Activated T-helper 9 cell treated with anti-CD3 and anti-CD28 coated beads, Interleukin-2, amount 50 U/mL, for 16 hours (primary cell): ENCODE measurements around the gene RAB6B.

Source experiments
- DNase-seq: peaks from one replicate; pipeline ENCODE4 v3.0.0-alpha.2; 2020; ENCODE audit warnings: low read depth

Gene RAB6B

DNA sequence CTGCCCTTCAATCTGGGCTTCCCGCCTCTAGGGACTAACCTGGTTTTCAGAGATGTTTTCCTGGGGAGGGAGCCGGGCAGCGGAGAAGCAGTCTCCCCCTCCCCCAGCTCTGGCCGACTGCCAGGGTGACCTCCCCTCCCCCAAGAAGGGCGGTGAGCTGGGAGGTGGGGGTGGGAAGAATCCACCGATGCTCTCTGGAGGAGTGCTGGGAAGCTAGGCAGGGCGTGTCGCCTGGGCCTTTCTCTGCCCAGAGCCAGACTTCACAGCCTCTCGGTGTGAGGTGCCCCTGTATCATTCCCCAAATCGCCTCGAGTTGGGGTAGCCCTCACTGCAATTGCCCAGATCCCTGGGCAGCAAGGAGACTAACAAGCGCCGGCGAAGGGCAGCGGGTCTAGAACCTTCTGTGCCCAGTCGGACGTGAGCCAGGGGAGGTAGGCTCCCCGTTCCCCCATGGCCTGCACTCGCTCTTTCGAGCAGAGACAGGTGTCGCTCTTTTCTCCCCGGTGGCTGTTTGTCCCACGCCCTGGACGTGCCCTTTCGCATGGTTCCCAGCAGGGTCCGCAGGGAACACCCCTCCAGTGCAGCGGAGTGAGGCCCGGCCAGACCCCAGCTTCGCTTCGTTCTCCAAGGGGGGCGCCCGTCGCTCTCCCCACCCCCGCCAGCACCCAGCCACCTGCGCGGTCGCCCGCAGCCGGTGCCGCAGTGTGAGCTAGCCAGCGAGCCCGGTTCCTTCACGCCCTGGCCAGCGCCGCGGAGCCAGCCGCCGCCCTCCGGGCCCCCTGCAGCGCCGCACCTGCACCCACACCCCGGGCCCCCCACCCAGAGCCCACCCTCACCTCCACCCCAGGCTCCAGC, 1.1 kb downstream of the RAB6B start:
- DNase-seq, result no peak

DNA sequence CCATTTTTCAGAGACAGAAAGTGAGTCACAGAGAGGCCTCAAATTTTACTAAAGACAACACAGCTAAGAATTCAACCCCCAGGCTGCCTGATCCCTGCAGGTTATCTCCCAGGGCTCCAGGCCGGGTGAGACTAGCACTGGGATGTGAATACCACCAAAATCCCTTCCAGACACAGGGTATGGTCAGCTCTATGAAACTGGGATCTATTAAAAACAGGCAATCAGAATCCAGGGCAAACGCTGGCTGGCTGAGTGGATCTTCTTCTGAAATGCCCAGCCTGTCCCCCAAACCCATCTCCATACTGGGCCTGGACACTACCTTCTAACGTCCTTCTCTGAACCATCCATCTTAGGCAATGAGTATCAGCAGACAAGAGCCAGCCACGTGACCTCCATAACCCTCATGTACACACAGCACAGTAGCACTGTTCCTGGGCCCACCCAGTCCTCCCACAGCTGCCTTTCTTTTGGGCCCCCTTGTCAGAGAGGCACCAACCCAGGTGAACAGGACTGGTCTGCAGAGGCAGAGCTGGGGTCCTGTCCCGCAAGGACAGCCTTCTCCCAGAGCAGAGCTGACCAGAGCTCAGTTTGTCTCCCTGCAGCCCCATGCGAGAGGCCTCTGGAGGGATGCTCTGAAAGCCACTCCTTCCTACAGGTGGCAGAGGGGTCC, 1.9 kb downstream of the RAB6B start:
- no peak for DNase-seq

DNA sequence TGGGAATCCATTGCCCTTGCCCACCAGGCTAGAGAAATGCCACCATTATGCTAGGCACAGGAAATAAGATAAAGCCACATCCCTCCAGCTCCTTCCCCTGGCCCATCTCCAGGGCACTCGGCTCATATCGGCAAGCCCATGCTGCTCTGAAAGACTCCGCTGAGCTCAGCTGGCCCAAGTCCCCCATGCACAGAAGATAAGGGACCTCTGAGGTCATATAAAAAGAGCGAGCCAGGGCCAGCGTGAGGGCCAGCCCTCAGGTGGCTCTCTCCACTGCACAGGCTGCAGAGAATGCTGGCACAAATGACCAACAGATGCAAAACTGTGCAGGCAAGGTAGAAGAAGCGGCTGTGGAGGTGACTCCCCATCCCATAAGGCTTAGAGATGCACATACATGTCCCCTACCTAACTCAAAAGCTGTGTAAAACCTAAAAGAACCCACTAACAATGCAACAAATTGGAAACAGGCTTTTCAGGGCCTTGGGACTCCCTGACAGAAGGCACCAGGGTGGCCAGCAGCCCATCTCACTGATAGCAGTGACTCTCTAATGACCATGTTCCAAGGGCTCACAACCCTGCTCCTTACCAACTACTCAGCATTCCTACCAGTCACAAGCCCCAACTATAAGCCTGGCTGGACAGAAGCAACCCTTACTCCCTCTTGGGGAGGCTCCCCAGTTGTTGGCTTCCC, 3.0 kb downstream of the RAB6B start:
- no peak for DNase-seq

DNA sequence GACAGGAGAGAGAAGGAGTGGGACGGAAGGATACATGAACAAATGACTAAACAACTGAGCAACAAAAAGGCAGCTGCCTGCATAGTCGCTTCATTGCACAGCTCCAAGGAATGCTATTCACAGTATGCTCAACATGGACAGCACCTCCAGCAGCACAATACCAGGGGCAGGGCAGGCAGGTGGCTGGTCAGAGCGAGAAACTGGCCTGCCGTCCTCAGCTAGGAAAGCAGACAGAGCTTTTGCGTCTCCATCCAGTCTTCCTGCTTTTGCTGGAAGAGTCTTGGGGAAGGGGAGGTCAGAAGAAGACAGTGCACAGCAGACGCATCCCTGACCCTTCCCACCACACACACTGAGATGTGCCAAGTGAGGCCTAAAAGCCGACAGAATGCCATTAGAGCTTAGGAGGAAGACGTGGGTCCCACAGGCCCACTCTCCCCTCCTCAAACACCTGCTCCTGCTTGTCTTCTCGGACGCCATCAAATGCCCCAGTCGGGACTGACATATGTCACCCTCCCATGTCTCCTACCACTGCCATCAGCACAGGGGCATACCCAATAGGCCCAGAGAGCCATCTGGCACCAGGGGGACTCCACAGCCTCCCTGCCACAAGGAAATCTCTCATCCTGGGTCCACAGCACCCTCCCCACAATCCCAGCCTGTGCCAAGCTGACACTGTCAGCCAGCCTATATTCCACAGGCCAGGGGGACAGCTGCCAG, 3.9 kb downstream of the RAB6B start:
- no peak for DNase-seq

DNA sequence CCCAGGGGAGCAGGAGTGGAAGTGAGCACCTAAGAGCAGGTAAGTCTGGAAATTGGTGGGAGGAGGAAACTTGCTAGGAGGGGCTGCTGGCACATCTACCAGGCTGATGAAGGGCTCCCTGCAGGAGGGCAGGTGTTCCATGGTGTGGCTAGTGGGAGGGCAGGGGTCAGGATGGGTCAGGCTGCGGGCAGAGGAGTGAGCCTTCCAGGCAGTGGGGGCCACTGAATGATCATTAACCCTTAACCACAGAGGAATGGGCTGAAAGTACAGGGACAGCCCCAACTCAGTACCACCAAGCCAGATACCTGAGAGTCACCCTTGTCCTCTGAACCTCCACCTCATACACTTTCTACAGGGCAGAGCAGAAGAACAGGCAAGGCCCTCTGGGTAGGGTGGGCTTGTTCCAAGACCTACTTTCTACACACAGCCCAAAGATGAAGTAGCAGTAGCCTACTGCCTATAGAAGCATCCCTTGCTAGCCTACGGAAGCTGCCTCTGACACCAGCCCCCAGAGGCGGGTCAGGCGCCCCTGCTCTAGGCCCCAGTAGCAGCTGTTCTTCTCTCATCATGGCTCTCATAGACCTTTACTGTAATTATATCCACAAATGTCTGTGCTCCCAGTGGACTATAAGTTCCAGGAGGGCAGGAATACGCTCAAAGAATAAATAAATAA, 4.6 kb downstream of the RAB6B start:
- DNase-seq, result no peak

DNA sequence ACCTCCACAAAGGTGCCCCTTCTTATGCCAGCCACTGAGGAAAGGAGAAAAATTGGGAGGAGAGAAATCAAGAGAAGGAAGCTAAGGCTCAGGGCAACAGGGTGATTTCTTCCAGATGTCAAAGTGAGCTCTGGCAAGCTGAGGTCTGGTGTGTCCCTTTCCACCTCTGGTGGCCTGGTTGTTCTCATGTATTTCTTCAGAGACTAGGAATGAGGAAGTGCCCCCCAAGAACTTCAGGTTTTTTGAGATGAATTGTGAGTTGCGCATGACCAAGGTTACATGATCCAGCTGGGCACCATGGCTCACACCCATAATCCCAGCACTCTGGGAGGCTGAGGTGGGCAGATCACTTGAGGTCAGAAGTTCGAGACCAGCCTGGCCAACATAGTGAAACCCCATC, 5.6 kb downstream of the RAB6B start:
- DNase-seq, result no peak

DNA sequence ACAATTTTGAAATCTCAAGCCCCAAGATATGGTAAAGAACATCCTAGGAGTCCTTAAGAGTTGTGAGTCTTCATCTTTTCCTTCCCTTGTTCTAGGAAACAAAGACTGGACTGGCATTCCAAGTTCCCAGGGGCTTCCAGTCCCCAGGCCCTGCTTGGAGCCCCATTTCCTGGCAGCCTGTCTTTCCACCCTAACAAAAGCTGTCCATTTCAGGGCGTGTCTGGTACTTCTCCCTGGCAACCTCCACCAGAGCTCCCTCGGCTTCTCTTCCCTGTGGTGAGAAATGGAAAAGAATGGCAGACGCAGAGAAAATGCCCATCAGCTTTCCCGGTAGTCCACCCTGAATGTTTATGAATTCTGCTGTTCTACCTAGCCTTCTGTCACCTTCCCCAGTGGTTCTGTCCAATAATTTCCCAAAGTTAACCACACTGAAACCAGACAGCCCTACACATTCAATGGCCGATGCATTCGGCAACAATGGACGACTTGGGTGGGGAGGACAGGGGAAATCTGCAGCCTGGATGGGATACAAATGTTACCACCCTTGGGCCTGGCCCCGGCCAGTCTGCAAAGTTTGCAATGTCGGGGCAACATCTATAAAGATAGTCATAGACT, 6.8 kb downstream of the RAB6B start:
- DNase-seq, result no peak

DNA sequence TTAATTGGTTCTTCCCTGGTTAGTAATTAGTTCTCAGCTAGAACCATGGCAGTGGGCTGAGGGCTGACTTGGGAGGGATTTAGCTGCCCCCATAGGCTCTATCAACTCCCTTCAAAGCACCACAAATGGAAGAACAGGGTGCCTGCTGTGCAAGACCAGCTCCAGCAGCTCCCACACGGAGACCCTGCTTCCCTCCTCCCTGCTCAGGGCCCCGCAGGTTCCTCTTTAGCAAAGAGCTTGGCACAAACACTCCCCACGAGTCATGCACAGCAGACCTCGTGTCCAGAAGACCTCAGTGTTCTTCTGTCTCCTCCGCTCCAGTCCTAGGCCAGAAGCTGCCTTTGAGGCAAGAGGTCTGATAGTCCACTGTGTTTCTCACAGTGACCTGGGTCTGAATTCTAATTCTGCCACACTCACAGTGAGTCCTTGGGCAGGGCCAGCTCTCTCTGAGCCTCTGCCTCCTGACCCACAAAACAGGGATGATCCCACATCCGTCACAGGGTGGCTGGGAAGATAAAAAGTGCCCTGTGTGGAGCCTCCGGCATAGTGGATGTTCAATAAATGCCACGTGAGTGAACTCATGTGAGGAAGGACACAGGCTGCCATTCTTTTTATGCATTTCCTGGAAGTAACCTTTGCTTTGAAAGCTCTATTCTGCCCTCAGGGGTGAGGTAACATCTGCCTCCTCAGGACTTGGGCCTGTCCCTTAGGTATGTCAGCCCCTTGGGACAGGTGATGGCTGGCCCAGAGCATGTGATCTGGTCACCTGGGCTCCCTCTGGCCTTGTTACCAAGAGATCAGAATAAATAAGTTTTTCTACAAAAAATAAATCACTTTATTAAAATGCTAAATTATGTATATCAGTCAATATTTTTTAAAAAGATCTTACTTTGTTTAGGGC, 7.6 kb downstream of the RAB6B start:
- no peak for DNase-seq

DNA sequence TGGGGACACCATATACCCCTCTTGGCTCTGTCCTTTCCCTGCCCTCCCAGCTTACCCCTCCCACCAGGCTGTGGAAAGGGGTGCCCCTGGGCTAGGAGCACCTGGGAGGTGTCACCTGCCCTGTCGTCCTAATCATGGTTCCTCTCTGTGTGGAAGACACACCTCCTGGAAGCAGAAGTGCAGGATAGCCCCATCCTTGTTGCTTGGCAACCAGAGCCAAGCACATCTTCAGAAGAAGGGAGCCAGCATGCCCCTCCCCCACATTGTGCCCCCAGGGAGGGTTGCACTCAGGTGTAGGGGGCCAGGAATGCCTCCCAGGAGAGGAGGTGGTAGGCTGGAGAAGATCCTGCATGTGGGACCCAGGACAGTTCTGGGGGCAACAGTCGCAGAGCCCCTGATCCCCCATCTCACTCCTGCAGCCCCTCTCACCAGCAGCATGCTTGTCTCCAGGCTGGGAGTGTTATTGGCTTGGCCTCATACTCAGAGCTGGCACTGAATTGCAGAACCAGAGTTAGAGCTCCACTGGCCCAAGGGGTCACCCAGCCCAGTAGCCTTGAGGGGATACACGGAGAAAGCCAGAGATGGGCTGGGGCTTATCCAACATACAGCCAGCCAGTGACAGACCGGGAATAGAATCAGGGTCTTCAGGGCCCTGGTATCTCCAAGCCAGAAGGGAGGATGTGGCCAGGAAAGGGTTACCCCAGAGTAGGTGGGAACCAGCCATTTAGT, 8.4 kb downstream of the RAB6B start:
- no peak for DNase-seq

DNA sequence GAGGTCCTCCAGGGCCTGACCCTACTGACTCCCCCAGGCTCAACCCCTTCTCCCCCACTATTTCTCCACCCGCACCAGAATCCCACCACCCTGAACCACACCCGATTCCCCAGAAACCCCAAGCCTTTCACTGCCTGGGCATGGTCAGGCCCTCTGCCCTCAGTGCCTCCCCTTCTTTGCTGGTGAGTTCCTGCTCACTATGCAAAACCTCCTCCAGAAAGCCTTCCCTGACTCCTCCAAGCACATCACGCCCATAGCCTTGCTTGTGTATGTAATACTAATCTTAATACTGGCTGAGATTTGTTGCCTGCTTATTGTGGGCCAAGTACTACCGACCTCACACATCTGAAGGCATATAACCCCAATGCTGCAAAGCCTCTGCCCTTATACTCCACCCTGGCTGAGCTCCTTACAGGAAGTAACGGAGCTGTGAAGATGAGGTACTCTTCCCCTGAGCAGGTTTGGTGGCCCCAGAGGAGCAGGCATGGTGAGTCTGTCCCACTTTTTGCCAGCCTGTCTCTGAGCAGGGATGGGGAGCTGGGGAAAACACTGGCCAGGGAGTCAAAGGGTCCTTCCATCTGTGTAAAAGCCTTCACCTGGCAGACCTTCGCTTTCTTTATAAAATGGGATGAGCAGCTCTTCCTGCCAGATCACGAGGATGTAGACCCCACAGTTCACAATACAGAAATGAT, 9.5 kb downstream of the RAB6B start:
- DNase-seq, result no peak

DNA sequence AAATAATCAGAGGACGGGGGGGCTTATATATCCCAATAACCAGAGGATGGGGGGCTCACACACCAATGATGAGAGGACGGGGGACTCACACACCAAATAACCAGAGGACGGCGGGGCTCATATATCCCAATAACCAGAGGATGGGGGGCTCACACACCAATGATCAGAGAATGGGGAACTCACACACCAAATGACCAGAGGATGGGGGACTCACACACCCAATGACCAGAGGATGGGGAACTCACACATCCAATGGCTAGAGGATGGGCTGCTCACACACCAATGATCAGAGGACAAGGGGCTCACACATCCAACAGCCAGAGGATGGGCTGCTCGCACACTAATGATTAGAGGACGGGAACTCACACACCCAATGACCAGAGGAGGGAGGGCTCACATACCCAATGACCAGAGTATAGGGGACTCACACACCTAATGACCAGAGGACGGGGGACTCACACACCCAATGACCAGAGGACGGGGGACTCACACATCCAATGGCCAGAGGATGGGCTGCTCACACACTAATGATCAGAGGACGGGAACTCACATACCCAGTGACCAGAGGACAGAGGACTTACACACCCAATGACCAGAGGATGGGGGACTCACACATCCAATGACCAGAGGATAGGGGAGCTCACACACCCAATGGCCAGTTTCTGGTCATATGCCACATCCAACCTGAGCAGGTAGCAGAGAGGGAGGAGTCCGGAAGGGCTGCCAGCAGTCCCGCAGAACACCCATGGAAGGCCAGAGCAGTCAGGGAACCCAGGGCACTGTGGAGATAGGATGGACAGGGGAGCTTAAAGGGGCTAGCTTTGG, 10.6 kb downstream of the RAB6B start:
- no peak for DNase-seq

DNA sequence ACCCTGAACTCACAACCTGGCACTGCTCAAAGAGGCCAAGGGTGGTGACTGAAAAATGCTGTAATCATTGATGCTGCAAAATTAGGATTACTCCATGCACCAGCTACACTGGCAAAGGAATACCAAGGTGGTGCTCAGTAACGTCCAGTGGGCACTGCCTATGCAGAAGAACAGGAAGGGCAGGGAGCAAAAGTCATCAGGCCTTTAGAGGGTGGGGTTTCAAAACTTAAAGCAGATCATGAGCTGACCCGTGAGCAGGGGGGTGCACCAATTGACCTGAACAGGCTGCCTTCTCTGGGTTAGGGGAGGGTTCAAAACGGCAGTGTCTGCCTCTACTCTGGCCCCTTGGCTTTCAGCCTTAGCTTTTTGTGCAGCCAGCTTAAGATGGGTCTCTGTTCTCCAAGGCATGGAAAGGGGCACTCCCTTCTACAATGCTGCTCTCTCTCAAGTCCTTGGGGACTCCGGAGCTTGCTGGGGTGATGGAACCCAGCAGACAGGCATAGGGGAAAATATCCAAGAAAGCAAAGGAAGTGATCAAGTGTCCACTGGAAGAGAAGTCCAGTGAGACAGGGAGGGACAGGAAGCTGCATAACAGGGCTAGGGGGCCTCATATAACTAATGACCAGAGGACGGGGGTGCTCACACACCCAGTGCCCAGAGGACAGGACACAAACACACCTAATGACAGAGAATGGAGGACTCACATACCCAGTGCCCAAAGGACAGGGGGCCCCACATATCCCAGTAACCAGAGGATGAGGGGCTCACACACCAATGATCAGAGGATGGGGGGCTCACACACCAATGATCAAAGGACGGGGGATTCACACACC, 11.4 kb downstream of the RAB6B start:
- no peak for DNase-seq

DNA sequence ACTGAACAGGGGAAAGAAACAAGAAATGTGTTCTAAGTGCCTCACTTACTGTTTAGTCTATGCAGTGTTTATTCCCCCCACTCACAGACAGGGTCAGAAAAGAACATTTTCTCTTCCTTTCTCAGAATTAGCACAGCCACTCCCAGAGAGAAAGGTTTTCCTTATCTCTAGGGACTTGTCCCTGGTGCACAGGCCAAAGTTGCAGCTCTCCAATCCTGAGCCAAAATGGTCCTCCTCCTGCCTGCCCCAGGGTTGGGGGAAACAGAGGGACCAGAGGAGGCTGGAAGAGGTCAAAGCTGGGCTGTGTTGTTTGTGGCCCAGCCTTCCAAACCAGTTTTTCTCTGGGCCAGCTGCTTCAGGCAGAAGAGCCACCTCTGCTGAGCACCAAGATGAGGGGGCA, 12.0 kb downstream of the RAB6B start:
- no peak for DNase-seq

DNA sequence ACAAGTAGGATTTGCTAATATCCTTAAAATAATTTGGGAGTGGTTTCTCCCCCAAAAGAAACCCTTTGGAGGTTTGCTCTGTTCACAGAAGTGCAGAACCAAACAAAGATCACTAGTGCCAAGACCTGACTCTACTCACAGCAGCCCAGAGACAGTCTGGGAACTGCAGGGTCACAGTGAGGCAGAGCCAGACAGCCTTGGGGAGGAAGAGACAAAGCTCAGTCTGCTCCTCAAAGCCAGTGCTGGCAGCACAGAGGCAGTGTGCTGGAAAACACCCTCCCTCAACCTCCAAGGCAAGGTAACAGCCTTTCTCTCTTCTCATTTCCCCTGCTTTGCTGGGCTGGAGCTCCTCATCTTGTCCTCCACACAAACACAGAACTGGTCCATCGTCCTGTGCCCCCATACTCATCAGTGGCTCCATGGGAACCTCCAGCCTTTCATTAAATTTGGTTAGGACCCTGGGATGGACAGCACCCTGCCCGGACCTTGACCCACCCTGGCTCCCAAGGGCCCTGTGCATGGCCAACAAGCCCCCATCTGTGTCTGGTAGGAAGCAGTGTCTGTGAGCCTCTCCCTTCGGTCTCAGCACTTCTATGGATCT, 12.6 kb downstream of the RAB6B start:
- DNase-seq, result no peak

DNA sequence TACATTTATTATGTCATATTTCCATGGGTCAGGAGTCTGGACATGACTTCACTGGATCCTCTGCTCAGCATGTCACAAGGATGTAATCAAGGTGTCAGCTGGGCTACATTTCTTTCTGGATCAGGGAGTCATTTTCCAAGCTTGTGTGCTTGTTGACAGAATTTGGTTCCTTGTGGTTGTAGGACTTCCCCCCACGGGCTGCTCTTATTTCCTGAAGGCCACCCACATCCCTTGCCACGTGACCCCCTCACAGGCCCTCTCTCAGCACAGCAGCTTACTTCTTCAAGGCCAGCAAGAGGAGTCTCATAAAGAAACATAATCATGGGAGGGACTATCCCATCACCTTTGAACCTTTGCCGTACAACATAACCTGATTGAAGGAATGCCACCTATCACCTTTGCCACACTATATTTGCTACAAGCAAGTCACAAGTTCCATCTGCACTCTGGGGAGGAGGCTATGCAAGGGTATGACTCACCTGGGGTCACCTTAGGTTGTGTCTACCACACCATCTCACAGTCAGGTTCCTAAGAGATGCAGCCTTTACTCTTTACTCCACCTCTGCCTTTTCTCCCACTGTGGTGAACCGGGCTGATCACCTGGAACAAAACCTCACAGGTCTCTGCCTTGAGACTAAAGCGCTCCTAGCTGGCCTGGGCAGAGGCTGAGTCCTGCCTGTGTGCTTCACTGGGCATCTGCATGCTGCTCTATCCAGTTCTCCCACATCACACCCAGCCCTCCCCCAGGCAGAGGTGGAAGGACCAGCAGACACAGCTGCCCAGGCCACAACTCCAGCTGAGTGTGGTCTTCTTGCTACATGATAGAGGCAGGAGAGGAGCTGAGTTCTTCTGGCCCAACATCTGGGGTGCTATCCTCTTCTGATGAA, 13.5 kb downstream of the RAB6B start:
- no peak for DNase-seq

DNA sequence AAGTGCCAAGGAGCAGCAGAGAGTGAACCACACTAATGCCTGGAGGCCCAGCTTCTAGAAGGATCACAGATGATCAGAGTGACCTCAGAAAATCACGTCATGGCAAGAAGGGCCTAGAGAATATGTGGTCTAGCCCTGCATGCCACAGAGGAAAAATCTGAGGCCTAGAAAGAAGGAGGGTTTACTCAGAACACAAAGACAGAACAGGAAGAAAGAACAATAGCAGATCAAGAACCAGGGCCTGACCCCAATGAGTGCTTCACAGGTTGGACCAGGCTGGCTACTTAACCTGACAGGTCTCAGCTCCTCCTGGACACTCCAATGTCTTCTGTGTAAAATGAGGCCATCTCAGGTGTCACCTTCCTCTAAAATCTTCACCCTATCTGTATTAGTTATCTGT, 14.2 kb downstream of the RAB6B start:
- no peak for DNase-seq
